Heart left ventricle (tissue), 13 donors: Measurements from ENCODE around the gene FAM240A.

Source experiments
- CTCF ChIP-seq, 12 donors: fragments of 200-600 bp; sonication (generic) in 4 of 12; IDR thresholded peaks; one replicate each; pipeline versions ENCODE4 v1.5.0 to v1.8.0; 2018 to 2022; ENCODE audit warnings: antibody characterized with exemption in 12 of 12, mild to moderate bottlenecking in 5 of 12
- POLR2A ChIP-seq, 2 donors: fragments of 450-650 bp; IDR thresholded peaks; one replicate each; pipeline ENCODE4 v1.6.1; 2017; ENCODE audit warnings: antibody characterized with exemption in 2 of 2, mild to moderate bottlenecking in 2 of 2, moderate library complexity in 2 of 2
- donor health status: ischemic (EF 13 %, LVEDD 7.1; RV severe dilation, severe dysfunction).
- donor health status: DM: no; HTN: yes; CAD: no.
- donor health status: DM: no; HTN: no; CAD: no.
- donor health status: ischemic (EF 25% LVEDD 6.9; RV normal size, moderate dysfunction).
- donor health status: ischemic (EF 25% LVEDD 5.7; RV mildly dilated, moderate dysfunction).
- donor health status: ischemic (EF 35%, LVEDD 5.7; RV mildly dilated, moderate dysfunction).
- donor health status: nonischemic (EF 11% LVEDD 7.7; RV severe dilation, severe dysfunction).
- donor health status: DM: yes; HTN: yes; CAD: no.
- donor health status: PGD.
- donor health status: ischemic (EF 29% LVEDD 5.4; RV normal size, mild dysfunction).
- donor health status: nonischemic (EF 23%, LVEDD 6.1; RV moderate dilation, normal function).

DNA sequence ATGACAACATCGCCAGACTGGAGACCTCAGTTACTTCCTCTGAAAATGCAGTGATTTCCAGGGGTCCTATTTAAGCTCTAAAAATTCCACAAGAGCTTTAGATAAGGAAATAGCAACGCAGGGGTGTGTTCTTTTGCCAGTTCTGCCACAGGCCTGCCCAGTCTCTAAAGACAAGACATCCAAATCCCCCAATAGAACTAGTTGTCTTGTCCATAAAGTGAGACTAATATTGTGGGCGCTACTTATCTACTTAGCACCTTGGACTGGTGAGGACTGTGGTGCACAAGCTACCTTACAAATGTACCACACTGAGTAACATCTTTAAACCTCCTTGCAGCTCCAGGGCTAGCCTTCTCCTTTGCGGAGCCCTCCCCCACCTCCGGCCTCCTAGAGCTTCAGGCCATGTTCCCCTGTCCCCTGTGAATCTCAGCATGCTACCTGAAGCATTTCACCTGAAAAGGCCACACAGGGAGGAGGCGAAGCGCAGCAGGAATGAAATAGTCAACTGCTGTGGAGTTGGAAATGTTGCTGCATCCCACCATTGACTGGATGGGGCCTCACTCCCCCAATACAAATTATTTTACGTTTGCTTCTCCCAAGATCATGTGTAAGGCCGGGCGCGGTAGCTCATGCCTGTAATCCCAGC, 36.6 kb upstream of the FAM240A start:
- TF ChIP-seq CTCF (IDR thresholded peaks at IDR 0.05) (no peak), POLR2A (IDR thresholded peaks at IDR 0.05) (no peak)
